HTERT RPE-1 (cell line): ENCODE measurements around the gene CHML.

Experiments used
- in situ Hi-C: fragments of 300-500 bp; cut with MboI; formaldehyde crosslinking; loops from 4 replicates; pipeline ENCODE4 v1.14.3; 2020; ENCODE audit warnings: low sequenced_read_pairs

Gene CHML

DNA sequence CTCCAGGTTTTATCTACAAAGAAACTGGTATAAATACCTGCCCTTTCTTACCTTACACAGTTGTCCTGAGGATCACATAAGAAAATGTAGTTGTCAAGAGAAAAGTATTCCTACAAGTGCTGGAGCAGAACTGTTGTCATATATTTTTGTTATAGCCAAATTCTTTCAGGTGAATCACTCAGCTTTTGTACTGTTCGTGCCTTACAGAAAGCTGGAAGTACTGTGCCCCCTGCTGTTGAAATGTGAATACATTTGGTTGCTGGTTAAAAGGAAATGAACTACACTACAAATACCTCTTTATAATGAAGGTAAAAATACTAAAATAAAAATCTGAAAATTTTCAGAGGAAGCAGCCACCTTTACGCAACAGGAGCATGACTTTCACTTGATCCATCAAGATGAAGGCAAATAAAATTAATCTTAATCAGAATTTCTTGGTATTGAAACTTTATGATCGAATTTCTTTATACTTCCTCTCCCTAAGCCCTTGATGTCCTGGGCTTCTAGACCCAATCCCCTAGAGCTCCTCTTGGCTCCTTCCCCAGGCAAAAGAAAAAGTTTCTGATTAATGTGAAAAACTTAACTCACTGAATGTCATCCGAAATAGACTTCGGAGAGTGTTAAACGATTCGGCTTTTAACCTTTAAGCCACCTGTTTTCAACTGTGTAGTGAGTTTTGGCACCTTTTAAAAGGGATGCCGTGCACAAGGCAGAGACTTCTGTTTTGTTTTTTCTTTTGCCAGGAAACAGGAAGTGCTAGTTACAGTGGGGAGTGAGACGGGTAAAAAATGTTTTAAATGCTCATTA is 12.5 kb downstream of the CHML start:
- in situ Hi-C loops, result loop anchor here (25.0 kb wide), 1 partner anchor 210 kb away; the partner anchor contains the start of gene EXO1

GRCh38 chr1:241624935-241625334 is 15.2 kb downstream of the CHML start:
- in situ Hi-C loops, result loop anchor here (25.0 kb wide), 1 partner anchor 212 kb away; the partner anchor contains the start of gene EXO1

DNA sequence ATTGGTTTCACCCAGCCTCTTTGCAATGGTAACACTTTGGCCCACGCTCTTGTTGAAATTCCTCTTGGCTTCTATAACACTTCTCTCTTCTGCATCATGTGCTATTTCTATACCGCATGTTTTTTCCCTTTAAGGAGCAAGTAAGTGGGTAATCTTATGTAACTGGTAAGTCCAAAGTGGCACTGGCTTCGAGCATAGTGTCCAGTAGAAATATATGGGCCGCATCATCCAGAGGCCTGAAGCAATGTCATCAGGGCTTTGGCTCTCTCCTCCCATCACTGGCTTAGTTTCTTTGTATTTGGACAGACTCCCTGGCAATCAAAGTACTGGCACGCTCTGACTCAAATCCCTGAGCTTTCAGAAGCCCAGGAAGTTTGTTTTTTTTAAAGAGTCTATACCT is 17.5 kb downstream of the CHML start:
- in situ Hi-C loops, result no loop called here

DNA sequence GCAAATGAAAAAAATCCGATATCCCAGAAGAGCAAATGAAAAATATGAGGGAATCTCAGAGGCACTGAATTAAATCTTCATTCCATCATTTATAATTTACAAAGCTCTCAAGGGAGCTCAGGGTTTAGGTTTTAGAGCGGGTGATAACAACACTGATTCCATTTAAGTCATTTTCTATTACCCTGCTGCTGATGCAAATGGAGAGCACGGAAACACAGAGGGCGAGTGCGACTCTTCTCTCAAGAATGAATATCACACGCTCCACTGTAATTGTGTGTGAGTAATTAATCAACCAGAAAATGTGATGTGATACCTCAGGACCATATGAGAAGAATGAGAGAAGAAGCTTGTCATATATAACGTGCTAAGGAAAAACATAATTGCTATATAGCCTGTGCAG is 22.7 kb downstream of the CHML start:
- in situ Hi-C loops, result no loop called here

DNA sequence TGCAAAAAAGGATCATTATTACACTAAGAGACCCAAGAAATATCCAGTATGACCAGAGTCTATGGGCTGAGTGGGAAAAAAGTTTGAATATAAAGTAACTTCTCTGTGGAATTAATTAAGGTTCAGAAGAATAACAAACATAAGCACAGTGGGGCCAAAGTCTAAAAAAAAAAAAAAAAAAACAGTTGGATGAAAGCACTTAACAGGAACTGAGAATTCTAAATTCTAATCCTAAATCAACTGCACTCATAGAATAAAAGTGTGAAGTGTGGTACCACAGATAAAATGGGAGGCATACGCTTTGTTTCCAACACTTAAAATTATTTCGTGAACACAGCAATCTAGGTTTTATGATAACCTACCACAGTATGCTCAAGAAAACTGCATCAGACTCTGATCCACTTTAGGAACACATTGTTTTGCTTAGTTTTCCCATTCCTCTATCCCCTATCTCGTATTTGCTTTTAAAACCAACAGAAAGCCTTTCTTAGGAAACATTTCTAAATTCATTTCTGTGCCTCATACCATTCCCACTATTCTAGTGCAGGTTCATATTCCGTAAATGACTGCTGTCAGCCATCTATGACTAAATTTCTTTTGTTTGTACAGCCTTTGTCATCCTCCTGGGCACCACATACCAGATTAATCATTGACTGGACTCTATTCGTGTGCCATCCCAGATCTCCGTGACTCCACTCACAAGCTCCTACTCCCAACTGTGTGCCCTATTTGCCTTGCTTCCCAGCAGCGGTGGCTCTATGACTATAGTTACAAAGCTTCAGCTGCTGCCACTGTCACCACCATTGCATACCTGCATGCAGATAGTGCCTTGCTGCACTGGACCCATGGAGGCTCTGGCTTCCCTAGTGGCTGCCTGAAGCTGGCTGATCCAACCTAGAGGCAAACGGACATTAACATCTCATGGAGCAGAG is 24.9 kb downstream of the CHML start:
- in situ Hi-C loops, result no loop called here

DNA sequence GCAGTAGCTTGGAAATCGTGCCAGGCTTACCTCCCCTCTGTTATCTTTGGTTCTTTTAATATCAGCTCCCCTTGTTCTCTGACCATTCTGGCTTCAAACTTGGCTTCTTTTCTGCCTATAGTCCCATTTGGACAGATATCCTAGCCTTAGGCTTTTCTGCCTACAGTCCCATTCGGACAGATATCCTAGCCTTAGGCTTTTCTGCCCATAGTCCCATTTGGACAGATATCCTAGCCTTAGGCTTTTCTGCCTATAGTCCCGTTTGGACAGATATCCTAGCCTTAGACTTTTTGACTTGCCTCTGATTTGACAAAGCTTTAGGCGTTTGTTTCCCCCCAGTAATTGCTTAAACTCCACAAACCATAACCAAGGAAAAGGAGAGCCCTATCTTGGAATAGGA is 25.6 kb downstream of the CHML start:
- in situ Hi-C loops, result no loop called here

GRCh38 chr1:241614144-241614543 is 26.0 kb downstream of the CHML start:
- in situ Hi-C loops, result no loop called here

GRCh38 chr1:241612533-241613477 is 27.4 kb downstream of the CHML start:
- in situ Hi-C loops, result no loop called here

GRCh38 chr1:241611736-241612135 is 28.4 kb downstream of the CHML start:
- in situ Hi-C loops, result no loop called here

- in situ Hi-C loops, result no loop called here
Observed at GRCh38 chr1:241611063-241611462, 29.1 kb downstream of the CHML start.

- in situ Hi-C loops, result no loop called here
Observed at GRCh38 chr1:241610056-241610815, 29.9 kb downstream of the CHML start.

DNA sequence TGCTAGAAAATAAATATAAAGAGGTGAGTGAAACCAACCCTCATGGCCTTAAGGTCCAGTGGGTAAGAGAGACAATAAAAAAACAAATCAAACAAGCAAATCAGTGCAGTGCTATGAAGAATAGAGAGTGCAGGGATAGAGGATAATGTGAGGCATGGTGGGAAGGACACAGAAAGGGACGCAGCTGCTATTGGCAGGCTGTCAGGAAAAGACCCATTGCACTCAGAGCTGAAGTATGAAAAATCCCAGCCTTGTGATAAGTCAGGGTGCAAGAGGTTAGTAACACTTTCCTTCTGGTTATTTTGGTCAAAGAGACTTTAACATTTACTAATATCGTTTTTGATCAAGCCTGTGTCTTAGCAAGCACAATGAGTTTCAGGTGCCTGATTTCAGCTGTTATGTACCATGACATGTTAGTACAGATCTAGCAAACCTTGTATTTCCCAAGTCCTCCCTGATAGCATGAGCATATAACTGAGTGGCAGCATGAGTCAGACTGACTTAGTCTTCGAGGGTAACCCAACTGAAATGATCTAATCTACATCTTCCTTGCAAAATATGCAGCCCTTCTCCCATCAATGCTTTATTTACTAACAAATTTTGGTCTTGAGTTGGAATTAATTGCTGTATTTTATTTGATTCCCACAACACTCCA is 31.7 kb downstream of the CHML start:
- in situ Hi-C loops, result no loop called here

- in situ Hi-C loops, result no loop called here
Observed at GRCh38 chr1:241607497-241607896, 32.7 kb downstream of the CHML start.

DNA sequence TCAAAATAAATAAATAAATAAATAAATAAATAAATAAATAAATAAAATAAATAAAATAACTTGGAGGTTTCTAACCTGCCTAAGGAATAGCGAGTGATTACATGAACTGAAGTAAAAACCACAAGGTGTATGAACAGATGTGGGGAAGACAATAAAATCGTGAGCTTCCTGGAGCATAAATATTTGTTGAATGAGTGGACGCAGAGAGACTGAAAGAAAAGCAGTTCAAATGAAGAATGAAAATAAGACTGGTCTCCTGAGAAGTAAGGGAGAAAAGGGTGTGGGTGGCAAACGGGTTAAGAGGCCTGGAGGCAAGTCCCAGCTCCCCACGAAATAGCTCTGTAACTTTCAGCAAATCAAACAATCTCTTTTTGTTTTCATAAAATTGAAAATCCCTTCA is 33.6 kb downstream of the CHML start:
- in situ Hi-C loops, result no loop called here

DNA sequence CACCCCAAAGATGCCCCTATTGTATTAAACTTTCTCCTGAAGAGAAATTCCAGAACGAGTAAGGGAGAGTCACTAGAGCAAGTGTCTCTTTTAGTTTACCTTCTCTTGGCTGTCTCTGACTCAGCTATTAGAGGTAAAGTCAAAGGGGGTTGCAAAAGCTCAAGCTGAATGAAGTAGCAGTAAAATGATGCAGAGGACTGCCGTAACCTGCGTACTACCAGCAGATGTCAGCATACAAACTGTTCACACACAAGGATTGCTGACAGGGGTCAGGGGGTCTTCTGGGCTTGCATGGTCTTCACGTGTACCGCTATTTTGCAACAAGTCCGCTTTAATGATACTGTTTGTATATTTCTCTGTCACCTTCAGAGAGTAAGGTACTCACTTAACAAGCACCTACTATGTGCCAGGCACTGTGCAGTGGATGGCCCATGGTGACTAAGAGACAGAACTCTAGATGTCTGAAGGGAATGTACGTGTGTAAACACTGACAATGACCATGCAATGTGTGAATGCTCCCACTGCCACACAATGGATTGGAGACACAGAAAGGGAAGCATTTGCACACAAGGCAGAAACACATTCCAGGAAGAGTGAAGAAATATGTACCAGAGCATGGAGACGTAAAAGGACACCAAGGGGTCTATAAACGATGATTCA is 34.9 kb downstream of the CHML start:
- in situ Hi-C loops, result no loop called here

GRCh38 chr1:241603731-241604245 is 36.4 kb downstream of the CHML start:
- in situ Hi-C loops, result no loop called here

DNA sequence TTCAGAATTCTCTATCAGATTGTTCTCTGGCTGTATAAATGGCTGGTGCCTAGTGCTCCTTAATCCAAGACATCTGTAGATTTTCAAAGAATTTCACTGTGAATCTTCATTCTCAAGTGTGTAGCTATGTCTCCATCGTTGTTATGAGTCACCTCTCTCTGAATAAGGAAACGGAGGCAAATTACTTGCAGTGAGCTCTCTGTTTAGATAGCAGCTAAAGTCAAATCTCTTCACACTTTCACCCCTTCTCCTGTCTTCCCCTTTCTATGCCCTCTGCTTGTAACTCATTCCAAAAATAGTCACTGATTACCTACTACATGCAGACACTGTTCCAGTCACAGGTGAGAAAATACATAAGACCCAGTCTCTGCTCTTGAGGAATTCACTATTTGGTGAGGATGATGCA is 39.7 kb downstream of the CHML start:
- in situ Hi-C loops, result no loop called here

DNA sequence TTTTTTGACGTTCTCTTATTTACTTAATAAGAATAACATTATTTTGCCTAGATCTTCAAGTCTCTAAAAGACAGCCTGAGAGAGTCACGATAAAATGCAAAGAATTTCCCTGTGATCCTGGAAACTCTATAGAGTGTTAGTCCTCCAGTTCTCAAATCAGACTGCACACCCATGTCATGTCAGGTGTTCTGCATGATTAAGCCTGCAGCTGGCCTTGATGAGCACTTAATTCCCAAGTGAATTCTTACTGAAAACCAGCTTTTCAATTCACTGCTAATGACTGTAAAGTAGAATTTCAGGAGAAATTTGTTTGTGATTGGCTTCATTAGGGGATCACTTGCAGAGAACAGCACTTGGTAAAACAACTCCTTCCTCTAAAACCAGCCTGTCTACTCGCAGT is 41.9 kb downstream of the CHML start:
- in situ Hi-C loops, result no loop called here

GRCh38 chr1:241596633-241597032 is 43.5 kb downstream of the CHML start:
- in situ Hi-C loops, result no loop called here
